ENCODE results near the gene MITF. TPM values are rescaled to one million over a fixed set of nuclear protein-coding genes. Genes with fewer than 3 reads are reported as not detected.

MITF gene
- total RNA-seq (2022; extraction: Qiagen RNA extraction; ENCODE audit: low read depth): 7.2 to 10.4 TPM (median 7.3 TPM) in 5 replicates

GRCh38 chr3:69739204-69740102, at the start of gene MITF:
Gene MITF (plus strand): TSS chr3:69739464. CDS start chr3:69739598, 134 bp downstream.

GRCh38 chr3:69999140-70000027, 260.1 kb downstream of the MITF start, which contains the start of gene SAMMSON:
Gene SAMMSON (plus strand): TSS chr3:69999733.

